Islet precursor cell (in vitro differentiated cells): ENCODE data around the gene CDAN1.

Source experiments
- DNase-seq: peaks from one replicate; pipeline ENCODE4 v3.0.0-alpha.2; 2018

Gene CDAN1

DNA sequence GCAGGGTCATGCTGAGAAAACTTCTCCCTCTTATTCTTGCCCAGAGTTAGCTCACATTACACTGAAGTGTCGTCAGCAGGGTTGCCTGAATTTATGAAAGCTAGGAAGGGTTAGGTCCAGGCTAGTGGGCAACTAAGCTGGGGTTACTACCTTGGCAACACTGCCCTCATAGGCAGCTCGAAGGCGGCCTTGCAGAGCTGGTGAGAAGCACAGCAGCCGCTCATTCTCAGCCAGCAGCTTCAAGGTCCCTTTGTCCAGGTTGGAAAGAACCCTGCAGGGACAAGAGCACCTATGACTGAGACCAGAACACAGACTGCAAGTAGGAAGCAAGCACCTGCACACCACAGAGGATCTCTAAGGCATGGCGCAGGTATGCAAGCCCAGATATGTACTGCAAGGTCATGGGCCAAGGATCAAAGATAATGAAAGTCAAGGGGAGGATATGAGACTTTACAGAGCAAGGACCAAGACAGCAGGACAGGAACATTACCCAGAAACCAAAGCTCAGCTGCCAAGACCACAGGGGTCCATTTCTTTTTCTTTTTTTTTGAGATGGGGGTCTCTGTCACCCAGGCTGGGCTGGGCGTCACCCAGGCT lies 2.8 kb downstream of the CDAN1 start:
- no peak for DNase-seq

- DNase-seq = no peak
These were observed 3.9 kb downstream of the CDAN1 start for GRCh38 chr15:42733027-42733426.

DNA sequence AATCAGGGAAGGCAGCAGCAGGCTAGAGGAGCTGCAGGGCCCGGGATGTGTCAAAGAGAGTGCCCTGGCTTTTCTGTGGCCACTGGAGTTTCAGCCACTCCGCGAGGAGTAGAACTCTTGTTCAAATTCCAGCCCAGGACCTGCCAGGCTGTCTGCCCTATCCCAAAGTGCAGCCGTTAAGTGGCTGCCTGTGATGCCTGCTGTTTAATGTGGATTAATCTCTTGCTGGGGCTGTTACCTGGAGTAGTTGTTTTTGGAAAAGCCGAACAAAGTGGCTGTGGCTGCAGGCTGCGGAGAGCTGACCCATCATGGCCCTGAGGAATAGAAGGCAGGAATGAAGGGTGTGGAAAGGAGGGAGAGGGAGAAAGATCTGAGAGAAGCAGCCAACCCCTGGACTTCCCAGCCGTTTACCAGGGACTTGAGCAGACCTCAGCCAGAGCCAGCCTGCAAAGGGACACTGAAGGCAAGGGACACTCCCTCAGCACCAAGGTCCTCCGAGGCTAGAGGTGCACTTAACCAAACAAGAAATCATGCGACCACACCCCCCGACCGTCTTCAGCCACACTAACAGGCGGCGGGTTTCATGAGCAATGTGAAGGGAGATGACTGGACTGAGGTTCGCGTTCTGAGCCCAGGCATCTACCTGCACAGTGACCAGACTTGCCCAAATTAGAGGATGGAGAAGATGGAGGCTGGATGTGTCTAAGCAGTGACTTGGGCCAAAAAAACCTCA lies 4.7 kb downstream of the CDAN1 start:
- DNase-seq = no peak

DNA sequence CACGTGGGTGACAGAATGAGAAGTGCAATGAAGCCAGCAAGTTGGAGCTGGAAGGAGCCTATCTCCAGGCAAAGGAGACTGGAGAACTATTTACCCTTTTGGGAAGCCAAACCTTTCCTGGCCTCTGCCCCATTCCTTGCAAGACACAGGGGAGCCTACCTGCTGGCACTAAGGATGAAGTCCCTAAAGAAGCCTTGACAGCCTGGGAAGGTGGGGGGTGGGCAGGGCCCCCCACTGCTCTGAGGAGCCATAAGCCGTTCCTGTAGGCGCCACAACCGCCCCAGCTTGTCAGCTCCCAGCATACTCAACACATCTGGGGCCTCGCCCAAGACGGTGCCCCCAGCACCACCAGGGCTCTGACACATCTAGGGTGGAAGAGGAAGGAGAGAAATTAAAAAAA lies 5.5 kb downstream of the CDAN1 start:
- DNase-seq = no peak

DNA sequence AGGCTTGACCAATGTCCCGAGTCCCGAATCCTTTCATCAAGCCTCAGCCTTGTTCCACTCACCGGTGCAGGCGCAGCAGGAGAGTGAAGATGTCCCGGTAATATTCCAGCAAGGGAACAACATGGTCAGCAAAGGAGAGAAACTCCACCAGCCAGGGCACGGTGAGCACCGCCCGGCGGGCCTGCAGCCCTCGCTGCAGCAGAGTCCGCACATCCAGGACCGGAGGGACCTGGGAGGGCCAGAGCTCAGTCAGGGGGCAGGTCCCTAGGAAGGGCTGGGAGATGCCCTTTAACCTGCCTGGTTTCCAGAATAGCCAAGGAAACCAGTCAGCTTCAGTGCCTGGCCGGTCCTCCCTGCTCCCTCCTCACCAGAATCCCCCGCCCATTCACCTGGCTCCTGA lies 6.4 kb downstream of the CDAN1 start:
- no peak for DNase-seq

- no peak for DNase-seq
These were observed 6.8 kb downstream of the CDAN1 start for GRCh38 chr15:42730135-42730534.

DNA sequence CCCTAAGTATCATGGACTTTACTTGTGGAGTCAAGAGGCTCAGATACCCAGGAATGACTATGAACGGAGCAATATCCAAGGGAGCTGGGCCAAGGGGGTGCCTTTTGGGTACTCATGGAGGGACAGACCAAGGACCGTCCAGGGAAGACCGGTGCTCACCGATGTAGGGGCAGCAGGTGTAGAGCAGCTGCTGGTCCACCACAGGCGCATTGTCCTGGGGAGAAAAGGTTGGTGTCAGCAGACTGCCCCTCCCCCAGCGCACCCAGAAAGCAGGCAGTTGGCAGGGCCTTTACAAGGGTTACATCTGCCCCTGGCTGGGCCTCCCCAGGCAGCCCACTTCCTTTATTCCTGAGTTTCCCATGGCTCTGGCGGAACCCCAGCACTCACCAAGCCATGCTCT lies 7.5 kb downstream of the CDAN1 start:
- no peak for DNase-seq

- no peak for DNase-seq
These were observed 8.0 kb downstream of the CDAN1 start for GRCh38 chr15:42728972-42729371.

DNA sequence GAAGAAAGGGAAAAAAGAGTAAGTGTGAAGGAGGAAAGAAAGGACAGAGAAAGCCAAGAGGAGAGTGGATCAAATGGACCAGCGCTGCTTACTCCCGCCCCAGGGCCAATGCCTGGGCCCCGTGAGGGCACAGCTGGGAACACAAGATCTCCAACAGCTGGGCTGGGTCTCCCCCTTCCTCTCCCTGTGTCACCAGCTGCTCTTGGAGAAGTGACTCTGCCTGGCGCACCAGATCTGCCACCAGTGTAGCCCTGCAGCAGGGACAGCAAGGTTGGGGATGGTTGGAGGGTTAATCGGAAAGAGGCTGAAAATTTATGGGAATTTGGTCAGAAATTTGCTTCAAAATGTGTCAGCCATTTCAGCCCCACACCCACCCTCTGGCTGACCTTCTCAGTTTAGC lies 8.4 kb downstream of the CDAN1 start:
- DNase-seq = no peak

DNA sequence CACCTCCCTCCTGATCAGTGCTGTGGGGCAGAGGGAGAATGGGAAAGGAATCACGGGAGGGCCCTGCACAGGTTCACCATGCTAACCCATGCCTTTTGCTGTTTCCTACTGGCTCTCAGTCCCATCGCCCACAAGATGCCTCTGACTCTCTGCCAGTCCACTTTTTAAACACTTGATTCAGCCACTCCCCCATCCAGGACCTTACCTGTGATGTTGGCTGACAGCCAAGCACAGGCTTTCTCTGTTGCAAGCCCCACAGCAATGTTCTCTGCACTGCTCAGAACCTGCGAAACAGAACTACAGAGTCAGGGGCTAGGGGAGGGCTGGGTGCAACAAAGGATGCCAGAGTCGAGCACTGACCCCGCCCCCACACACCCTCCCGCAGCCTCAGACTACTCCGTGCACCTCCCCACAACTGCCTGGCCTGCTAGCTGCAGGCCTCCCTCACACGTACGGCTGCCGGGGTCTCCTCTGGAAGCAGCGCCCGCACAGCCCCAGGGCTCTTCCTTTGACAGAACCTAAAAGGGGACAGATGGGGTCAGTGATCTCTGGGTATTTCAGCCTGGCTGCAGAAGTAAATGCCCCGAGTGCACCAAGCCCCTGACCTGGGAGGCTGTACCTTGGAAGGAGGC lies 9.1 kb downstream of the CDAN1 start:
- DNase-seq = no peak

DNA sequence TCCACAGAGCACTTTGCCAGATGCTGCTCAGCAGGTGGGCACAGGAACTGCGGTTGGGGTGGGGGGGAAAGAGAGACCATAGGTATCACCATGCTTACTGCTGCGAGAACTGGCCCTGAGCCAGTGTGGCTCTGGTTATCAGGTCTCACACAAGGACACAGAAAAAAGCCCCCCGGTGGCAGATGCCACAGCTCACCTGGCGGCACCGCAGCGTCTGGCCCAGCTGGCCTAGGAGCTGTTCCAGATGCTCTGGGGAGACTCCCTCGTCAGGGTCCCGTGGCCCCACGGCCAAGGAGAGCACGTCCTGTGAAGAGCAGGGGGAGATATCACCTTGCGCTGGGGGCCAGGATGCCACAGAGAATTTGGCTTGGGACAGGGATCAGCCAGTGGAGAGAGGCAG lies 10.8 kb downstream of the CDAN1 start:
- DNase-seq = no peak

- DNase-seq = no peak
These were observed 11.5 kb downstream of the CDAN1 start for GRCh38 chr15:42725331-42725903.

GRCh38 chr15:42724276-42724675 lies 12.7 kb downstream of the CDAN1 start:
- no peak for DNase-seq

DNA sequence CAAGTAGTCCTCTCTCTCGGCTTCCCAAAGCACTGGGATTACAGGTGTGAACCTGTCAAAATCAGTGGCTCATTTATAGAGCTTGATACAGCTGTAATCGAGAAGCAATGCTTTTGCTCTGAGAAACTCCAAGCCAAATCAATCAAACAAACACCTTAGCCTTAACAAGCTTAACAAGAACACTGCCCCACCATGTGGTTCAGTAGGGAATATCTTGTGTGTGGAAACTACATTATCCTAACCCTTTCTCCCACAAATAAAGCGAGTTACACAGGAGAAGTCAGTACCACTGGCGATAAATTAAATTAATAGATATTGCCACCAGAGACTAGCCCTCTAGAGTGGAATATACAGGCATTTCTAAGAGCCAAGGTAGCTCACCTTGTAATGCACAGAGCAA lies 13.9 kb downstream of the CDAN1 start:
- DNase-seq = no peak

DNA sequence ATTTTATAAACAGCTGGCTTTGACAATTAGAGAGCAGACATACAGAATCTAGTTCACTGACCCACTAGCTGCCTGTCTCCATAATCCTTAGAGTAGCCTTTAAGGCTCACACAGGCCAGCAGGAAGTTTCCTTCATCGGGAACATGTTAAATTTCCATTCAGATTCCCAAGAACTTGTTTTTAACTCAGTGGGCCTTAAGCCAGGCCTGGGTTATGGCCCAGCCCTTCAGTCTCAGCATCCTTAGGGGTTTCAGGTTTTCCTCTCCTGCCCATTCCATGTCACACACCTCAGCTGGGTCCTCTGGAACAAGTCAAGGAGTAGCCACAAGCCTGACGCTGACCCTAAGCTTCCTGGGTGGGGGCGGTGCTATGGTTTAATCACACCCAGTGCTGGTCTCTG lies 15.0 kb downstream of the CDAN1 start:
- DNase-seq = no peak

GRCh38 chr15:42721016-42721415 lies 15.9 kb downstream of the CDAN1 start:
- DNase-seq = no peak

DNA sequence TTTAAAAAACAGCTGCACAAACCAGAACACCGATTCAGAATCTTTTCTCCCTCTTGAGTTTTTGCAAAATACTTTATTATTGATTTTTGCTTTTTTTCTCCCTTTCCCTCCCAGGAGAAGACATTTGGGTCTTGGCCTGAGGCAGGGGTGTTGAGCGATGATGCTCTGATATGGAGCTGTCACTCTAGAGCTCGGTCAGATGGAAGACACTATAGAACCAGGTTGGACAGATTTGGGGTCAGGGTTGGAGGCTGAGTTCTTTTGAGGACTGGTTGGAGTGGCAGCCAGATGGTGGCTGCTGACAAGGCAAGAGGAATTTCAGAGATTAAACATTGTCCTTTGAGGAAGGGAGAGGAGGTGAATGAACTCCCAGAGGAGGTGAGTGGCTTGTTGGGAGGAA lies 16.9 kb downstream of the CDAN1 start:
- DNase-seq = no peak

DNA sequence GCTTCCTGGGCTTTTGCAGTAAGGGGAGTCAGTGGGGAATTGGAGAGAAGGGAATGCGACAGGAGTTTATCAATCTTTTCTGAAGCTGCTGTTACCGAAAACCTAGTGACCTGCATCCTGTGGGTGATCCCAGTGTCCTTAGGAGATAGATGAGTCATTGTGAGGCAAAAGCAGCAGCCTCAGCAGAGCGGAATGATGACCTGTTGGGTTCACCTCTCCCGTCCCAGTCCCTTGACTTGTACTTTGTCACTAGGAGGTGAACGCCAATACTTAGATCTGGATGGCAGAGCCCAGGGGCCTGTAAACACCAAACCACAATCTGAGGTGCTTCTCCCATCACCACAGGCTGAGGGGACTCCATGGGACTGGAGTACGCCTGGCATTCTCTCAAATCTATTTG lies 17.9 kb downstream of the CDAN1 start:
- no peak for DNase-seq

DNA sequence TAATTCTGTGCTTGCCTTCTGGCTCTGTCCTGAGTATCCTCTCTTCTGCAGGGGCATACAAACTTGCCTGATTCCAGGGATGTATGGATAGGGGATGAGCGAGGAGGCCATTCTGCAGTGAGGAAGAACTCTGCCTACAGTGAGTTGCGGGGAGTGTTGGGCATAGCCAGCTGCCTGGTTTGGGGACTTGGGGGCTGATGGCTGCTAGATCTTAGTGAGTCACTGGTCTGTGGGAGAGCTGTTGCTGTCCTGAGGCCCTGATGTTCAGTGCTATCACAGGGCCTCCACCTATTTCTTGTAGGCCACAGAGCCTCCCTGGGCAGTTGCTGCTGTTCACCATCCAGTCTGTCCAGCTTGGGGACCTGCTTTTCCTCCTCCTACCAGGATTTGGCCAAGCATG lies 20.3 kb downstream of the CDAN1 start:
- DNase-seq = no peak

DNA sequence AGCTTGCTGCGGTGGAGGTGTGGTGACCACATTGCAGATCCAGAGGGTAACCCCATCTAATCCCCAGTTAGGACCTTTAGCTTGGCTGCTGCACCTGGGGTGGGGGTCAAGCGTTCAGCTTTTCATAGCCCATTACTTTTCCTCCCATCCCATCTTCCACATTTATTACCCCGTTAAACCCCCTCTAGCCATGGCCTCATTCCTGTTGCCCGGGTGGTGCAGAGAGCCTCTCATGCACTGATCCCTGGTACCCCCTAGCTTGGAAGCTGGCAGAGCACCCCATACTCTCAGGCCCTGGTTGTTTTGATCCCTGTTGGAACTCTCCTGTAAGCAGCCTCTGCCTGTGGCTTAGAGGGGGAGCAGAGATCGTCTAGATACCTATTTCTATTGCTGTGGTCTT lies 20.8 kb downstream of the CDAN1 start:
- DNase-seq = no peak

GRCh38 chr15:42712584-42712983 lies 24.3 kb downstream of the CDAN1 start:
- DNase-seq = no peak

- no peak for DNase-seq
These were observed 25.2 kb downstream of the CDAN1 start for GRCh38 chr15:42711746-42712145.

DNA sequence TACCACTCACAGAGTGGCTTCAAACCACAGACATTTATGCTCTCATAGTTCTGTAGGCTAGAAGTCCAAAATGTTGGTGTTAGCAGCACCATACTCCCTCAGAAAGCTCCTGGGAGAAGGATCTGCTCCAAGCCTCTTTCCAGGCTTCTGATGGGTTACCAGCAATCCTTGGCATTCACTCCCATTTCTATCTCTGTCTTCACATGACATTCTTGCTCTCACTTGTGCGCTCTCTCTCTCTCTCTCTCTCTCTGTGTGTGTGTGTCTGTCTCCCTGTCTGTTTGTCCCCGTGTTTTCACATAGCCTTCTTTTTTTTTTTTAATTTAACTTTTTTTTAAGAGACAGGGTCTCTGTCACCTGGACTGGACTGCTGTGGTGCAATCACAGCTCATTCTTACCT lies 26.3 kb downstream of the CDAN1 start:
- no peak for DNase-seq

- no peak for DNase-seq
These were observed 28.9 kb downstream of the CDAN1 start for GRCh38 chr15:42707873-42708544.
